Esophagus squamous epithelium (tissue), 4 donors: Measurements from ENCODE around the gene B4GALNT4.
"Not testable (repeated sequence)": the region's sequence is repeated elsewhere in the genome, so short reads cannot be mapped to it uniquely, and the experiment has no call there.

Experiments
- POLR2A ChIP-seq, 4 donors: fragments of 450-650 bp; IDR thresholded peaks; one replicate each; pipeline ENCODE4 v1.6.1; 2017; ENCODE audit warnings: antibody characterized with exemption in 4 of 4, mild to moderate bottlenecking in 4 of 4, moderate library complexity in 3 of 4
- TF ChIP-seq, protein P1 (sequence below), 6 experiments: fragments of 450-650 bp in 4 of 6; fragments of 200-600 bp in 2 of 6; sonication (generic) in 2 of 6; IDR thresholded peaks; one replicate each; pipeline ENCODE4 v1.5.1; 2016 to 2019; ENCODE audit warnings: antibody characterized with exemption in 6 of 6, mild to moderate bottlenecking in 4 of 6, moderate library complexity in 4 of 6

DNA sequence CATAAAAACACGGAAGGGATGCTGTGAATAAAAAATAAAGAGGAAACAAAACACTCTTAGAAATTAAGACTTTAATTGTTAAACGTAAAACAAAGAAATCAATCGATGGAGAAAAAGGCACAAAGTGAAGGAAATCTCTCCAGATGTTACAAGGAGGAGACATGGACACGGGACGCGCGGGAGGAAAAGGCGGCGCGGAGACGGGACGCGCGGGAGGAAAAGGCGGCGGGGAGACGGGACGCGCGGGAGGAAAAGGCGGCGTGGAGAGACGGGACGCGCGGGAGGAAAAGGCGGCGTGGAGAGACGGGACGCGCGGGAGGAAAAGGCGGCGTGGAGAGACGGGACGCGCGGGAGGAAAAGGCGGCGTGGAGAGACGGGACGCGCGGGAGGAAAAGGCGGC lies 55.5 kb downstream of the B4GALNT4 start:
- TF ChIP-seq POLR2A (IDR thresholded peaks at IDR 0.05), result not testable (repeated sequence)
- TF ChIP-seq, protein P1, sequence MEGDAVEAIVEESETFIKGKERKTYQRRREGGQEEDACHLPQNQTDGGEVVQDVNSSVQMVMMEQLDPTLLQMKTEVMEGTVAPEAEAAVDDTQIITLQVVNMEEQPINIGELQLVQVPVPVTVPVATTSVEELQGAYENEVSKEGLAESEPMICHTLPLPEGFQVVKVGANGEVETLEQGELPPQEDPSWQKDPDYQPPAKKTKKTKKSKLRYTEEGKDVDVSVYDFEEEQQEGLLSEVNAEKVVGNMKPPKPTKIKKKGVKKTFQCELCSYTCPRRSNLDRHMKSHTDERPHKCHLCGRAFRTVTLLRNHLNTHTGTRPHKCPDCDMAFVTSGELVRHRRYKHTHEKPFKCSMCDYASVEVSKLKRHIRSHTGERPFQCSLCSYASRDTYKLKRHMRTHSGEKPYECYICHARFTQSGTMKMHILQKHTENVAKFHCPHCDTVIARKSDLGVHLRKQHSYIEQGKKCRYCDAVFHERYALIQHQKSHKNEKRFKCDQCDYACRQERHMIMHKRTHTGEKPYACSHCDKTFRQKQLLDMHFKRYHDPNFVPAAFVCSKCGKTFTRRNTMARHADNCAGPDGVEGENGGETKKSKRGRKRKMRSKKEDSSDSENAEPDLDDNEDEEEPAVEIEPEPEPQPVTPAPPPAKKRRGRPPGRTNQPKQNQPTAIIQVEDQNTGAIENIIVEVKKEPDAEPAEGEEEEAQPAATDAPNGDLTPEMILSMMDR (IDR thresholded peaks at IDR 0.05), result not testable (repeated sequence)
